Panc1 (cell line): ENCODE measurements around the gene ANTXR1. TPM values are rescaled to one million over a fixed set of nuclear protein-coding genes. Genes with fewer than 3 reads are reported as not detected.

Source experiments
- ATAC-seq: fragments of 200-7000 bp; cut with Tn5 transposase; 2 replicates; pipeline ENCODE4 v1.9.1; 2020; ENCODE audit warnings: mild to moderate bottlenecking, moderate library complexity
- BruUV-seq: library from RNA; stranded (reverse); fragments of 400-500 nt; replicated peaks from 2 replicates; lab custom pipeline; 2021; lab: Mats Ljungman, UMichigan
- CTCF ChIA-PET: fragments of 300-600 bp; sonication (Branson Sonifier 250); formaldehyde crosslinking; loops from one replicate; lab custom pipeline; 2022; ENCODE audit warnings: antibody characterized with exemption; lab: Charles Lee
- POLR2A ChIA-PET: fragments of 300-600 bp; sonication (Branson Sonifier 250); formaldehyde crosslinking; loops from one replicate; lab custom pipeline; 2022; ENCODE audit warnings: antibody characterized with exemption; lab: Charles Lee
- DNase-seq: peaks from one replicate; pipeline ENCODE4 v3.0.0-alpha.2; 2010; ENCODE audit warnings: low read depth, low spot score
- H3K27ac ChIP-seq: 2 replicates; pipeline ENCODE4 v1.5.1; 2011; ENCODE audit warnings: mild to moderate bottlenecking, low read length, inconsistent platforms
- H3K27me3 ChIP-seq: fragments of 200-500 bp; sonication (Bioruptor generic); 2 replicates; pipeline ENCODE4 v1.6.0; 2014; ENCODE audit warnings: low read length, inconsistent platforms; ENCODE audit not compliant: control insufficient read depth, insufficient read depth
- H3K36me3 ChIP-seq: fragments of 200-500 bp; sonication (Bioruptor generic); 2 replicates; pipeline ENCODE4 v1.5.1; 2014; ENCODE audit warnings: inconsistent platforms, mild to moderate bottlenecking, low read length, moderate library complexity; ENCODE audit not compliant: control insufficient read depth, insufficient read depth
- H3K4me1 ChIP-seq: 2 replicates; pipeline ENCODE4 v1.5.1; 2011; ENCODE audit warnings: inconsistent platforms, mild to moderate bottlenecking, low read length, moderate library complexity; ENCODE audit not compliant: control insufficient read depth, insufficient read depth
- H3K4me3 ChIP-seq, 2 experiments: 2 replicates each; pipeline ENCODE4 v1.5.1; 2011 to 2012; ENCODE audit warnings: low read depth in 2 of 2, low read length in 2 of 2, mild to moderate bottlenecking in 2 of 2, inconsistent platforms in 1 of 2, moderate library complexity in 1 of 2
- H3K9me3 ChIP-seq: fragments of 200-500 bp; sonication (Bioruptor generic); 2 replicates; pipeline ENCODE4 v1.5.1; 2014; ENCODE audit warnings: low read depth, mild to moderate bottlenecking, inconsistent platforms, low read length, moderate library complexity; ENCODE audit not compliant: control insufficient read depth, insufficient read depth
- POLR2AphosphoS5 ChIP-seq: IDR thresholded peaks from 2 replicates; pipeline ENCODE4 v1.6.1; 2012; ENCODE audit warnings: mild to moderate bottlenecking, low read depth, low read length, moderate library complexity
- SIN3A ChIP-seq: IDR thresholded peaks from 2 replicates; pipeline ENCODE4 v1.6.1; 2012; ENCODE audit warnings: low read depth, mild to moderate bottlenecking, low read length, moderate library complexity, borderline replicate concordance; ENCODE audit not compliant: insufficient read depth
- TCF7L2 ChIP-seq: IDR thresholded peaks from 2 replicates; pipeline ENCODE4 v1.6.1; 2011; ENCODE audit warnings: mild to moderate bottlenecking, low read depth, low read length, inconsistent platforms
- in situ Hi-C: cut with HindIII; loops from 2 replicates; pipeline ENCODE4 v1.10.0; 2016; ENCODE audit warnings: low sequenced_read_pairs, low pct_unique_long_range_greater_than_20kb
- intact Hi-C: fragments of 100-400 bp; cut with micrococcal nuclease; formaldehyde crosslinking; loops from one replicate; pipeline ENCODE4 v1.10.0; 2022; ENCODE audit not compliant: unreplicated experiment
- total RNA-seq: library from RNA; stranded (reverse); gene quantifications from one replicate; pipeline ENCODE4 v1.2.1, GENCODE V29; 2021; ENCODE audit not compliant: unreplicated experiment
- TF ChIP-seq, protein P1 (sequence below): fragments of 450-650 bp; IDR thresholded peaks from 2 replicates; pipeline ENCODE4 v1.5.1; 2017; ENCODE audit warnings: mild to moderate bottlenecking
- TF ChIP-seq, protein P2 (sequence below), 2 experiments: IDR thresholded peaks; 2 replicates each; pipeline ENCODE4 v1.6.1; 2011 to 2012; ENCODE audit warnings: low read depth in 2 of 2, control low read depth in 1 of 2, low read length in 1 of 2, mild to moderate bottlenecking in 1 of 2, moderate library complexity in 1 of 2; ENCODE audit not compliant: insufficient read depth in 1 of 2

The ANTXR1 gene
- total RNA-seq, 1 experiment from 2014 or later, result 132 TPM

DNA sequence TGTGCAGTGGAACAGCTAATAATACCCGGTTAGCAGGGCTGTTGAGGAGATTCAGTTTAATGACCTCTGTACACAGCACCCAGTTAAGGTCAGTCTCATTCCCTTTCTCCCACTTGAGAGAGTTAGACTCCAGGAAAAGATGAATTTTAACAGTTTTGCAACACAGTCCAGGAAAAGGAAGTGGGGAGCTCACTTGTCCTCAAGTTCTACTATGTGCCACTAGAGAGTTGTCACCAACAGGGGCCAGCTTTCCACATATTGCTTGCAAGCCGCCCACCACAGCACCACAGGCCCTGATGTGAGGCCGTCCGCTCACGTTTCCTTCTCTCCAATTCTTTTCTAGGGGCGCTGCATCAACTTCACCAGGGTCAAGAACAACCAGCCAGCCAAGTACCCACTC is 231.9 kb downstream of the ANTXR1 start:
- POLR2A ChIA-PET, result no interaction called here
- H3K36me3 ChIP-seq, result no peaks in the 10 kb centered on the region; the same call in none of the 2 replicates
- no peak for ATAC-seq
- in situ Hi-C loops, result no loop called here
- no peaks in the 10 kb centered on the region for H3K27me3 ChIP-seq
- DNase-seq, result no peak
- H3K4me1 ChIP-seq, result peaks cover 8% of the 10 kb centered on the region; the same call in 1 of the 2 replicates
- no peak overlapping the region for H3K4me3 ChIP-seq
- peak overlapping the region; percentile 46 for H3K27ac ChIP-seq
- TF ChIP-seq POLR2AphosphoS5 (no peak), TCF7L2 (no peak), SIN3A (no peak)
- TF ChIP-seq, protein P1, sequence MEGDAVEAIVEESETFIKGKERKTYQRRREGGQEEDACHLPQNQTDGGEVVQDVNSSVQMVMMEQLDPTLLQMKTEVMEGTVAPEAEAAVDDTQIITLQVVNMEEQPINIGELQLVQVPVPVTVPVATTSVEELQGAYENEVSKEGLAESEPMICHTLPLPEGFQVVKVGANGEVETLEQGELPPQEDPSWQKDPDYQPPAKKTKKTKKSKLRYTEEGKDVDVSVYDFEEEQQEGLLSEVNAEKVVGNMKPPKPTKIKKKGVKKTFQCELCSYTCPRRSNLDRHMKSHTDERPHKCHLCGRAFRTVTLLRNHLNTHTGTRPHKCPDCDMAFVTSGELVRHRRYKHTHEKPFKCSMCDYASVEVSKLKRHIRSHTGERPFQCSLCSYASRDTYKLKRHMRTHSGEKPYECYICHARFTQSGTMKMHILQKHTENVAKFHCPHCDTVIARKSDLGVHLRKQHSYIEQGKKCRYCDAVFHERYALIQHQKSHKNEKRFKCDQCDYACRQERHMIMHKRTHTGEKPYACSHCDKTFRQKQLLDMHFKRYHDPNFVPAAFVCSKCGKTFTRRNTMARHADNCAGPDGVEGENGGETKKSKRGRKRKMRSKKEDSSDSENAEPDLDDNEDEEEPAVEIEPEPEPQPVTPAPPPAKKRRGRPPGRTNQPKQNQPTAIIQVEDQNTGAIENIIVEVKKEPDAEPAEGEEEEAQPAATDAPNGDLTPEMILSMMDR, result no peak
- TF ChIP-seq, protein P2, sequence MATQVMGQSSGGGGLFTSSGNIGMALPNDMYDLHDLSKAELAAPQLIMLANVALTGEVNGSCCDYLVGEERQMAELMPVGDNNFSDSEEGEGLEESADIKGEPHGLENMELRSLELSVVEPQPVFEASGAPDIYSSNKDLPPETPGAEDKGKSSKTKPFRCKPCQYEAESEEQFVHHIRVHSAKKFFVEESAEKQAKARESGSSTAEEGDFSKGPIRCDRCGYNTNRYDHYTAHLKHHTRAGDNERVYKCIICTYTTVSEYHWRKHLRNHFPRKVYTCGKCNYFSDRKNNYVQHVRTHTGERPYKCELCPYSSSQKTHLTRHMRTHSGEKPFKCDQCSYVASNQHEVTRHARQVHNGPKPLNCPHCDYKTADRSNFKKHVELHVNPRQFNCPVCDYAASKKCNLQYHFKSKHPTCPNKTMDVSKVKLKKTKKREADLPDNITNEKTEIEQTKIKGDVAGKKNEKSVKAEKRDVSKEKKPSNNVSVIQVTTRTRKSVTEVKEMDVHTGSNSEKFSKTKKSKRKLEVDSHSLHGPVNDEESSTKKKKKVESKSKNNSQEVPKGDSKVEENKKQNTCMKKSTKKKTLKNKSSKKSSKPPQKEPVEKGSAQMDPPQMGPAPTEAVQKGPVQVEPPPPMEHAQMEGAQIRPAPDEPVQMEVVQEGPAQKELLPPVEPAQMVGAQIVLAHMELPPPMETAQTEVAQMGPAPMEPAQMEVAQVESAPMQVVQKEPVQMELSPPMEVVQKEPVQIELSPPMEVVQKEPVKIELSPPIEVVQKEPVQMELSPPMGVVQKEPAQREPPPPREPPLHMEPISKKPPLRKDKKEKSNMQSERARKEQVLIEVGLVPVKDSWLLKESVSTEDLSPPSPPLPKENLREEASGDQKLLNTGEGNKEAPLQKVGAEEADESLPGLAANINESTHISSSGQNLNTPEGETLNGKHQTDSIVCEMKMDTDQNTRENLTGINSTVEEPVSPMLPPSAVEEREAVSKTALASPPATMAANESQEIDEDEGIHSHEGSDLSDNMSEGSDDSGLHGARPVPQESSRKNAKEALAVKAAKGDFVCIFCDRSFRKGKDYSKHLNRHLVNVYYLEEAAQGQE (IDR thresholded peaks at IDR 0.05; ENCODE audit: insufficient read depth in 1 of 2, low read depth in 2 of 2, low read length in 1 of 2), result no peak
- BruUV-seq, result no TSS peak
- intact Hi-C loops, result no loop called here
- H3K9me3 ChIP-seq, result no peaks in the 10 kb centered on the region
- CTCF ChIA-PET, result interaction anchor here (0.6 kb wide), 1 partner anchor 173 kb away, joined by 3 read pairs; no protein-coding TSS in a partner anchor

DNA sequence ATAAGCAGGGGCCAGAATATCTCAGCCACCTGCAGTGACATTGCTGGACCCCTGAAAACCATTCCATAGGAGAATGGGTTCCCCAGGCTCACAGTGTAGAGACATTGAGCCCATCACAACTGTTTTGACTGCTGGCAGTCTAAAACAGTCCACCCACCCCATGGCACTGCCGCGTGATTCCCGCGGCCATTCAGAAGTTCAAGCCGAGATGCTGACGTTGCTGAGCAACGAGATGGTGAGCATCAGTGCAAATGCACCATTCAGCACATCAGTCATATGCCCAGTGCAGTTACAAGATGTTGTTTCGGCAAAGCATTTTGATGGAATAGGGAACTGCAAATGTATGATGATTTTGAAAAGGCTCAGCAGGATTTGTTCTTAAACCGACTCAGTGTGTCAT is 234.6 kb downstream of the ANTXR1 start:
- peak overlapping the region; percentile 96 for H3K27ac ChIP-seq
- 0 out of 2 replicates have a peak, but pooled peaks cover 4% of the 10 kb centered on the region for H3K9me3 ChIP-seq
- no peak for DNase-seq
- no peak overlapping the region for H3K4me3 ChIP-seq
- BruUV-seq, result no TSS peak
- in situ Hi-C loops (no loop called here), intact Hi-C loops (no loop called here)
- POLR2A ChIA-PET, result no interaction called here
- no peaks in the 10 kb centered on the region; the same call in none of the 2 replicates for H3K36me3 ChIP-seq
- TF ChIP-seq, protein P1, result no peak
- TF ChIP-seq TCF7L2, result no peak
- H3K27me3 ChIP-seq, result no peaks in the 10 kb centered on the region
- no peak for ATAC-seq
- H3K4me1 ChIP-seq, result peaks cover 17% of the 10 kb centered on the region
- CTCF ChIA-PET, result no interaction called here
